Adipose tissue (tissue), 3 donors: Measurements from ENCODE around the gene ANKRD33B. TPM values are rescaled to one million over a fixed set of nuclear protein-coding genes. Genes with fewer than 3 reads are reported as not detected.

Experiments used
- H3K27ac ChIP-seq: one replicate; pipeline ENCODE4 v1.5.1; 2013; ENCODE audit warnings: low read depth, low read length
- WGBS, 3 donors: extraction: QIAGEN DNeasy Blood & Tissue Kit; methylation state at CpG; one replicate each; pipeline ENCODE4 v1.1.7; 2013; 5-methylcytosine and 5-hydroxymethylcytosine counted together
- polyA plus RNA-seq, 3 donors: library from polyadenylated mRNA; stranded (reverse); fragments of 200-250 nt; gene quantifications; one replicate each; pipeline ENCODE4 v1.2.3, GENCODE V29; 2013
- donor health status: healthy with polysubstance abuse.
- donor health status: Bipolar disorder and iron deficiency.
- donor health status: healthy.

ANKRD33B gene
- polyA plus RNA-seq, 3 donors, result 0.32 to 2.9 (median 0.89) TPM

DNA sequence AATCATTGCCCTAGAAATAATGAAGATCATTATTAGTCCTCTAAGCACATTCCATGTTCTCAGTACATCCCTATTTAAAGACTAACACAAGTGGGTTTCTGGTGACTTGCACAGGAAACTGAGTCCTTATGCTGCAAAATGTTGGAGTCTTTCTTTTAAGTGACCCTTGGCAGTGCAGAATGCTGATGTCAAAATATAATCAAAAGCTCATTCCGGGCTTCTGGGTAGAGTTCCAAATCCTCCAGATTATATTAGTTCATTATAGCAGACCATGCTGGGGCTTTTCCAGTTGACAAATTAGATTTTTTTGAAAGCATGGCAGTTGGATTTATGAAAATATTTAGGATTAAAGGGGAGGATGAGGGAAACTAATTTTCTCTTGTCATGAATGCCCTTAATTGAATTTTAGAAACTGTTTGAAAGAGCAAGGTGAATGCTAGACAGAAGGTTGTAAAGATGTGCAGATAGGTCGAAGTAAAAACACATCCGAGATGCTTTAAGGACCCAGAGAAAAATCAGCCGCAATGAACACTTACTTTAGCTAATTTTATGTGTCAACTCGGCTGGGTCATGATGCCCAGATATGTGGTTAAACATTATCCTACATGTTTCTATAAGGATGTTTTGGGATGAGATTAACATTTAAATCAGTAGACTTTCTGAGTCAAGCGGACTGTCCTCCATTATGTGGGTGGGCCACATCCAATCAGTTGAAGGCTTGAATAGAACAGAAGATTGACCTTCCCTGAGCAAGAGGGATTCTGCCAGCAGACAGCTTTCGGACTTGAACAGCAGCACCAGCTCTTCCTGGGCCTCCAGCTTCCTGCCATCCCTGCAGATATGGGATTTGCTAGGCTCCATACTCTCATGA lies 108.5 kb downstream of the ANKRD33B start:
- WGBS, 3 donors, result 81 to 91% (median 84%) methylated on average over 7 of the region's 7 CpGs
- no peak overlapping the region for H3K27ac ChIP-seq

DNA sequence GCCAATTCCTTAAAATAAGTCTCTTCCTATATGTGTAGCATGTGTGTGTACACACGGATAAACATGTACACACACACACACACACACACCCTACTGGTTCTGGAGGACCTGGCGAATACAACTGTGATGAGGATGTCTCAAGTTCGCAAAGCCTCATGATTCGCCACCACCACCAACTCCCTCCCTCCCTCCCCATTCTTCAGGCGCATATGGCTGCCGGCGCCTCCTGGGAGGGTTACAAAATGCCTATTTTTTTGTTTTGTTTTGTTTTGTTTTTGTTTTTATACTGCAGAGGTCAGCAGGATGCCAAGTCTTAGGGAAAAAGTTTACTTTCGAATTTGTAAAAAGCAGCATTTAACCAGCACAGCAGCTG lies 109.1 kb downstream of the ANKRD33B start:
- 74 to 84% (median 81%) methylated on average over 8 of the region's 8 CpGs for WGBS, 3 donors
- H3K27ac ChIP-seq, result no peak overlapping the region

DNA sequence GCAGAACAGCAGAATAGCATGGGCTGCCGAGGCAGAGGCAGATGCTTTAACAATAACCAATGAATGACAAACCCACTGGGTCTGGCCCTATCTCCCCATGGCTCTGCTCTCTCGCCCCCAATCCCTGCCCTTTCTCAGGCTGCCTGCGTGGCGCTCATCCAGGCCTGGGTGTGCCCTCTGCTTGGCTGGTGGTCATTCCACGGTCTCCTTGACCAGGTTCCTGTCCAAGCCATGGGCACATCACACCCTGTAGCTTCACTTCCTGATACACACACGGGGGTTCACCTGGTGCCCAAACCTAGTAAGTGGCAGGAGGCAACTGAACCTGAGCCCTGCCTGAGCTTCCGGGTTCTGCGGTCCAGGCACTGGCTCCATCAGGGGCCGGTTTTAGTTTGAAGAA lies 109.5 kb downstream of the ANKRD33B start:
- WGBS, 3 donors, result 70 to 75% (median 74%) methylated on average over 9 of the region's 9 CpGs

GRCh38 chr5:10674096-10674495 lies 110.2 kb downstream of the ANKRD33B start:
- H3K27ac ChIP-seq, result no peak overlapping the region
- WGBS, 3 donors, result 82 to 85% (median 83%) methylated on average over 11 of the region's 11 CpGs

More for the DNA sequence above, 109.5 kb downstream of the ANKRD33B start:
- no peak overlapping the region for H3K27ac ChIP-seq

- WGBS, 3 donors, result 55 to 66% (median 63%) methylated on average over 6 of the region's 6 CpGs
- H3K27ac ChIP-seq, result no peak overlapping the region
Measured at GRCh38 chr5:10674582-10674981, 110.7 kb downstream of the ANKRD33B start.

DNA sequence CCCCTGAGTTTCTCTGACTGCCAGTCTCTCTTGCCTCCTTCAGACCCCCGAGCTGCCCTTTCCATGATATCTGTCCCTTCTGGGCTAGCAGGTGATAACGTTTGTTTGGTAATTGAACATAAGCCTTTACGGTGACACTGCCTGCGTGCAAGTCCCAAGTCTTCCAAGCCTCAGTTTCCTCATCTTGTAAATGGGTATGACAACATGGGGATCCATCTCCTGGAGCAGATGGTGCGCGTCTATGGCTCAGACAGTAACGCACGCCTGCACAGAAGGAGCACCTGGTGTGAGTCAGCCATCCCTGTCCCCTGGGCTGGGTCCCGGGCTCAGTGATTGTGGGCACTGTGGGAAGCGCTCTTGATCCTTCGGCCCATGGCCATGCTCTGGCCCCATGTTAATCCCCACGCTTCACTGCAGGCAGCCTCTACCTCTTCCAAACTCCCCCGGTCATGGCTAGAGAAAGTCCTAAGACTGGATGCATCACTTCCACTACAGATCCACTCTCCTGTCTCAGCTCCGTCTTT lies 111.4 kb downstream of the ANKRD33B start:
- no peak overlapping the region for H3K27ac ChIP-seq
- WGBS, 3 donors, result 75 to 91% (median 88%) methylated on average over 14 of the region's 14 CpGs

DNA sequence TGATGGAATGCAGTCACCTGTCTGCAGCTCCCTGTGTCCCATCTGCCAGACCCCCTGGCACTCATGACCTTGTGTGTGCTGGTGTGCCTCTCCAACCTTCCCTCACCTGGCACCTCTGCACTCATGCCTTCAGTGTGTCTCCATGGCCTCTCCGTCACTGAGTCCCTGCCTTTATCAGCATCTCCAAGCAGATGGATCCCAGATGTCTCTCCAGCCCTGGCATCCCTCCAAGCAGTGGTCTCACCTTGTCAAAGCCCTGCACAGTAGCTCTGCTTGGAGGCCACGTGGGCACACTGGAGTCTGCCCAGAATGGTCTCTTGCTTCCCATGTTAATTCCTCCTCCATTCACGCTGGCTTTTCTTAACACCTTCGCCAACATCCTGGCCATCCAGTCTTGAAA lies 112.4 kb downstream of the ANKRD33B start:
- 68 to 73% (median 72%) methylated on average over 4 of the region's 4 CpGs for WGBS, 3 donors
- H3K27ac ChIP-seq, result no peak overlapping the region

- 95 to 98% (median 97%) methylated on average over 1 of the region's 1 CpG for whole genome bisulfite sequencing, 3 donors
- no peak overlapping the region for H3K27ac ChIP-seq
Measured at GRCh38 chr5:10676946-10677345, 113.1 kb downstream of the ANKRD33B start.

DNA sequence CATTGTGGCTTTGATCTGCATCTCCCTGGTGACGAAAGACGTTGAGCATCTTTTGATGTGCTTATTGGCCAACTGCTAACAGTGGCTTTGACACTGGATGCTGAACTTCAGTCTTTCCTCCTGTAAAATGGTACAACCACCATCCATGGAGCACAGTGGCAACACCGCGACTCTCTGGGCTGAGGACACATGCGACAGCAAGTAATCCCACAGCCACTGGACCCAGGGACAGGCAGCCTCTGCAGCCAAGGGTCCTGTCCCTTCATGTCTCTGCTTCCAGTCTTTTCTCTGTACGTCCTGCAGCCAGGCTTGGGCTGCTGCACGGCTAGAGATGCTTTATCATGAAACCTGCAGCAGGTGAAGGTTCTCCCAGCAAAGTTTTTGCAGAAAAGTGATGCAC lies 113.7 kb downstream of the ANKRD33B start:
- no peak overlapping the region for H3K27ac ChIP-seq
- WGBS, 3 donors, result 94 to 97% (median 95%) methylated on average over 7 of the region's 7 CpGs

GRCh38 chr5:10678244-10678643 lies 114.4 kb downstream of the ANKRD33B start:
- H3K27ac ChIP-seq, result no peak overlapping the region
- WGBS, 3 donors, result 94 to 99% (median 97%) methylated on average over 2 of the region's 2 CpGs

- no peak overlapping the region for H3K27ac ChIP-seq
- 92 to 96% (median 93%) methylated on average over 15 of the region's 15 CpGs for WGBS, 3 donors
Measured at GRCh38 chr5:10679336-10679988, 115.6 kb downstream of the ANKRD33B start.

- WGBS, 3 donors, result 73 to 95% (median 77%) methylated on average over 16 to 17 of the region's 17 CpGs
- no peak overlapping the region for H3K27ac ChIP-seq
Measured at GRCh38 chr5:10680876-10681481, 117.1 kb downstream of the ANKRD33B start.

GRCh38 chr5:10681731-10682679 lies 118.1 kb downstream of the ANKRD33B start:
- 59 to 89% (median 65%) methylated on average over 22 of the region's 22 CpGs for WGBS, 3 donors
- H3K27ac ChIP-seq, result no peak overlapping the region

DNA sequence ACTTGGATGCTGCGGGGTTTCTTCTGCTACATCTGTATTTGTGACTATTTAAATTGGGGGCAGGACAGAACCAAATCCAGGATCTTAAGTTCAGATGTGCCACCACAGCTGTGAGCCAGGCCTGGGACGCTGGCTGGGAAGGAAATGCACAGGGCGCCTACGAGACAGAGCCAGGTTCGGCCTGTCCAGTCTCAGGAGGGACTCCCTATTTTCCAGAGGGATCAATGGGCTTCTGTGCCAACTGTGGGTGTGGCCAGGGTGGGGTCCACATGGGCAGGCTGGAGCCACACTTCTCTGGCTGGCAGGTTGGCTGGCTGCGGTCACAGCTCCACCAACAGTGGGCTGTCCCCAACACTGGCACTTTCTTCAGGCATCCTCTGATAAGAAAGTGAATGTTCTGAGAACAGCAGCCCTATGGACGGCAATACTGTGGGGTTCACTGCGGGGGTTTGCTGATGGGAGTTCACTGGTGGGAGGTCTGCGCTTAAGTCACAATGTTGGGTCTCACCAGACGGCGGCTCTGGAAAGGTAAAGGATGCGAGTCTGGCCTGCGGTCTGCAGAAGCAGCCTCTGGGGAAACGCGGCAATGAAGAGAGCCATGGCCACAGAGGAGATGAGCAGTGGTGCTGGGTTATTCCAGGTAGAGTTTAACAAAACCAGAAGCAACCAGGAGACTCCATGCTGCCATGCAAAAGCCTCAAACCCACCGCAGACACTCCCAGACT lies 119.1 kb downstream of the ANKRD33B start:
- WGBS, 3 donors, result 92 to 93% (median 92%) methylated on average over 16 of the region's 16 CpGs
- H3K27ac ChIP-seq, result no peak overlapping the region

DNA sequence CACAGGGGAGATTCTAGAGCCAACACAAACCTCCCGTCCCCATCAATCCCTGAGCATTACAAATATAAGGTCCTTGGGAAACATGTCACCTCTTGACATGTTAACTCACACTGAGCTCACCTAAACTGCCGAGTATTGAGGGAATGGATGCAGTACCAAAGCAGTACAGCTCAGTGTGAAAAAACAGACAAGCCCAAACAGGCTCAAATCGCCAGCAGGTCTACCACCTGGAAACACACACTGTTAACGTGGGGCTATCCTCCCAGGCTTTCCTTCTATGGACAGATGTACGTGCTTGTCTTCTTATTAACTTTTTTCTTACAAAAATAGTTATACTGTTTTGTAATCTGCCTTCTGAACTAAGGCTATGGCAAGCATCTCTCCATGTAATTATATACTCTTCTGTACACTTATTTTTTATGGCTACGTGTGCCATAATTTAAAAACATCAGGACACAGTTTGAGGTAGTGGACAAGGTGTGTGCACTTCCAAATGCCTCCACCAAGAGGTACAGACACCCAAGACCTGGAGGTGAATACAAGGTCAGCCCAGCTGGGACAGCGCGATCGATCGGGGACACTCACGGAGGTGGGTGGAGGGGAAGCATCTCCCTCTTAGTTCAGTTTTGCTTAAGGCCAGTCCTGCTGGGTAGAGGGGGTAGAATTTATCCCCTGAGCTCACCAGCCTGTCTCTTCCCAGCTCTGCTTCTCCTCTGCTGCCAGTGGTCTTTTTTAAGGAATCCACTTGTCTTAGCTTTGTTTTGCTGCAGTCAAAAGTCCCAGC lies 120.6 kb downstream of the ANKRD33B start:
- WGBS, 3 donors, result 88 to 95% (median 90%) methylated on average over 11 of the region's 11 CpGs
- no peak overlapping the region for H3K27ac ChIP-seq

DNA sequence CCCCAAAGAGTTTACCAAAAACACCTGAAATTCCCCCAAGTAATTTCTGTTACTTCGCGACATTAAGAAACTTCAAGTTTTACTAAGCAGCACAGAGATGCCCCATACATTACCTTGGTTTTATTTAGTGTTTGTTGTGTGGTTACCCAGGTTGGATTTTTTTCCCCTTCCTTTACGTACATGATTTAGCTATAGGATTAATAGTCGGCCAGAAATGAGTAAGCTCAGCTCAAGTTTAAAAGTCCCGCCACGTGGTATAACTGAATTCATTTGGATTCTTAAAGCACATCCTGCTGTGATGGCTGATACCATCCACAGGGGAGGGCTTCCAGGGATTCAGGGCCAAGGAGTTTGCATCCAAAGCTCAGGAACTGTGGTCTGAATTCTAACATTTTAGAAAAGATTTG lies 121.2 kb downstream of the ANKRD33B start:
- 83 to 89% (median 83%) methylated on average over 6 of the region's 6 CpGs for WGBS, 3 donors
- H3K27ac ChIP-seq, result no peak overlapping the region

- no peak overlapping the region for H3K27ac ChIP-seq
- 95 to 99% (median 98%) methylated on average over 2 of the region's 2 CpGs for WGBS, 3 donors
Measured at GRCh38 chr5:10686890-10687289, 123.0 kb downstream of the ANKRD33B start.
